A673 (cell line): ENCODE data around the gene NLGN4Y. TPM values are rescaled to one million over a fixed set of nuclear protein-coding genes. Genes with fewer than 3 reads are reported as not detected.

Experiments used
- BruUV-seq: library from RNA; stranded (reverse); fragments of 400-500 nt; replicated peaks from 2 replicates; lab custom pipeline; 2021; lab: Mats Ljungman, UMichigan
- CTCF ChIA-PET: fragments of 300-600 bp; sonication (Branson Sonifier 250); formaldehyde crosslinking; loops from one replicate; lab custom pipeline; 2022; ENCODE audit warnings: antibody characterized with exemption; lab: Charles Lee
- POLR2A ChIA-PET: fragments of 300-600 bp; sonication (Branson Sonifier 250); formaldehyde crosslinking; loops from one replicate; lab custom pipeline; 2022; ENCODE audit warnings: antibody characterized with exemption; ENCODE audit not compliant: low non-redundant PET; lab: Charles Lee
- DNase-seq: peaks from one replicate; pipeline ENCODE4 v3.0.0-alpha.2; 2015; ENCODE audit warnings: low spot score
- H3K27ac ChIP-seq: fragments of 200-600 bp; sonication (generic); 2 replicates; pipeline ENCODE4 v1.5.1; 2016; ENCODE audit warnings: mixed run types, low read depth, mild to moderate bottlenecking, mixed read lengths, antibody characterized with exemption, low read length; ENCODE audit not compliant: poor library complexity, severe bottlenecking
- H3K27me3 ChIP-seq: fragments of 200-600 bp; sonication (generic); replicated peaks from 2 replicates; pipeline ENCODE4 v1.6.1; 2017; ENCODE audit warnings: mixed run types, low read depth, mild to moderate bottlenecking, mixed read lengths, antibody characterized with exemption, low read length; ENCODE audit not compliant: insufficient read depth, poor library complexity
- H3K36me3 ChIP-seq: fragments of 200-600 bp; sonication (generic); 2 replicates; pipeline ENCODE4 v1.6.1; 2016; ENCODE audit warnings: mixed run types, mild to moderate bottlenecking, mixed read lengths, antibody characterized with exemption, low read length; ENCODE audit not compliant: insufficient read depth, poor library complexity, severe bottlenecking
- H3K4me1 ChIP-seq: fragments of 200-600 bp; sonication (generic); 2 replicates; pipeline ENCODE4 v1.6.1; 2017; ENCODE audit warnings: mixed run types, mild to moderate bottlenecking, mixed read lengths, antibody characterized with exemption, low read length; ENCODE audit not compliant: insufficient read depth, poor library complexity, severe bottlenecking
- H3K4me3 ChIP-seq: fragments of 200-600 bp; sonication (generic); 2 replicates; pipeline ENCODE4 v1.5.1; 2016; ENCODE audit warnings: low read depth, mixed run types, mild to moderate bottlenecking, mixed read lengths, low read length; ENCODE audit not compliant: poor library complexity, severe bottlenecking
- H3K9me3 ChIP-seq: fragments of 200-600 bp; sonication (generic); 2 replicates; pipeline ENCODE4 v1.6.1; 2016; ENCODE audit warnings: mixed run types, low read depth, mild to moderate bottlenecking, mixed read lengths, antibody characterized with exemption, low read length; ENCODE audit not compliant: poor library complexity, severe bottlenecking
- CTCF ChIP-seq: fragments of 300-800, 200-600 bp; sonication (generic); conservative IDR thresholded peaks from 2 replicates; pipeline ENCODE4 v1.5.1; 2017; ENCODE audit warnings: low read depth, mild to moderate bottlenecking, antibody characterized with exemption, low read length, moderate library complexity, mixed read lengths
- EZH2 ChIP-seq: fragments of 200-600 bp; sonication (generic); IDR thresholded peaks from 2 replicates; pipeline ENCODE4 v1.6.1; 2017; ENCODE audit warnings: borderline replicate concordance, low read depth, mild to moderate bottlenecking, mixed read lengths, antibody characterized with exemption, low read length; ENCODE audit not compliant: poor library complexity, severe bottlenecking
- intact Hi-C: fragments of 100-400 bp; cut with micrococcal nuclease; formaldehyde crosslinking; loops from one replicate; pipeline ENCODE4 v1.10.0; 2022; ENCODE audit not compliant: unreplicated experiment
- total RNA-seq: library from RNA; stranded (reverse); gene quantifications from 2 replicates; pipeline ENCODE4 v1.2.3, GENCODE V29; 2021

Gene NLGN4Y
- total RNA-seq, 1 experiment from 2014 or later = not detected

- no peak overlapping the region for H3K27ac ChIP-seq
- no peaks in the 10 kb centered on the region for H3K4me1 ChIP-seq
- no peaks in the 10 kb centered on the region for H3K36me3 ChIP-seq
- TF ChIP-seq CTCF (no peak), EZH2 (no peak)
- H3K9me3 ChIP-seq = no peaks in the 10 kb centered on the region
- no TSS peak for BruUV-seq
- no peak overlapping the region for H3K4me3 ChIP-seq
- POLR2A ChIA-PET = no interaction called here
- DNase-seq = no peak
- H3K27me3 ChIP-seq = no peaks in the 10 kb centered on the region
- CTCF ChIA-PET = no interaction called here
- intact Hi-C loops = no loop called here
Measured at GRCh38 chrY:14694543-14694942, 170.2 kb downstream of the NLGN4Y start.

- H3K27ac ChIP-seq = no peak overlapping the region
- BruUV-seq = no TSS peak
- ChIA-PET CTCF (no interaction called here), POLR2A (no interaction called here)
- intact Hi-C loops = no loop called here
- H3K4me3 ChIP-seq = no peak overlapping the region
- H3K27me3 ChIP-seq = no peaks in the 10 kb centered on the region
- no peaks in the 10 kb centered on the region for H3K36me3 ChIP-seq
- H3K9me3 ChIP-seq = no peaks in the 10 kb centered on the region
- no peak for DNase-seq
- no peaks in the 10 kb centered on the region for H3K4me1 ChIP-seq
- TF ChIP-seq EZH2 (no peak), CTCF (no peak)
Measured at GRCh38 chrY:14708158-14708557, 183.8 kb downstream of the NLGN4Y start.

- BruUV-seq = no TSS peak
- Histone ChIP-seq H3K4me3 (no peak overlapping the region), H3K27ac (no peak overlapping the region), H3K4me1 (no peaks in the 10 kb centered on the region), H3K9me3 (no peaks in the 10 kb centered on the region), H3K36me3 (no peaks in the 10 kb centered on the region), H3K27me3 (no peaks in the 10 kb centered on the region)
- intact Hi-C loops = no loop called here
- no peak for DNase-seq
- POLR2A ChIA-PET = no interaction called here
- no peak for TF ChIP-seq CTCF
- no peak for TF ChIP-seq EZH2
- CTCF ChIA-PET = no interaction called here
Measured at GRCh38 chrY:14741596-14741995, 217.3 kb downstream of the NLGN4Y start.
